ENCODE data around the gene DTHD1. TPM values are rescaled to one million over a fixed set of nuclear protein-coding genes. Genes with fewer than 3 reads are reported as not detected.

DTHD1 gene
- total and polyA plus RNA-seq, 10 of the 15 experiments (the other 5 are each of a cell fraction or from before 2014, with no cell fraction given), result 0.05 to 2.8 (median 1.4) TPM

- Histone ChIP-seq H3K27ac (ENCODE audit: control insufficient read depth, insufficient read depth) (no peak overlapping the region), H3K4me1 (ENCODE audit: control insufficient read depth, insufficient read depth, low read length) (peaks cover 7% of the 10 kb centered on the region; the same call in 1 of the 2 replicates), H3K4me3 (no peak overlapping the region), H3K4me2 (ENCODE audit: control insufficient read depth, insufficient read depth) (no peak overlapping the region), H3K36me3 (ENCODE audit: control insufficient read depth in 2 of 2, insufficient read depth in 2 of 2, low read length in 1 of 2) (no peaks in the 10 kb centered on the region), H3K79me2 (ENCODE audit: control insufficient read depth, insufficient read depth, low read length) (no peaks in the 10 kb centered on the region), H4K20me1 (ENCODE audit: control insufficient read depth, insufficient read depth) (no peaks in the 10 kb centered on the region), H3K9me3 (replicated peaks; ENCODE audit: control insufficient read depth, insufficient read depth, low read length) (no peaks in the 10 kb centered on the region; the same call in 2 of the 3 replicates), H3K27me3 (replicated peaks in 1 of 2; ENCODE audit: control insufficient read depth in 2 of 2, insufficient read depth in 2 of 2, low read length in 1 of 2) (no peaks in the 10 kb centered on the region), H2AFZ (ENCODE audit: control insufficient read depth, low read depth, low read length) (no peak overlapping the region), H3K9ac (ENCODE audit: control insufficient read depth, insufficient read depth, low read length) (no peak overlapping the region)
- CTCF ChIA-PET, result interaction anchor here (0.8 to 1.5 kb wide), 2 partner anchors 25 to 49 kb away, joined by 3 to 4 read pairs; no protein-coding TSS in a partner anchor
- RAD21 ChIA-PET (ENCODE audit: unreplicated experiment), result interaction anchor here (2.9 to 3.3 kb wide), 2 partner anchors 41 to 65 kb away, joined by 17 to 23 read pairs; partner anchors contain the start of gene ARAP2
- FAIRE-seq (no peak), ATAC-seq (no peak), DNase-seq (ENCODE audit: low read depth, low spot score) (no peak)
- intact Hi-C loops (cut with micrococcal nuclease; ENCODE audit: unreplicated experiment) (no loop called here), in situ Hi-C loops (cut with MboI) (no loop called here)
- POLR2A ChIA-PET, result interaction anchor here (1.0 kb wide), 1 partner anchor 41 kb away, joined by 4 read pairs; no protein-coding TSS in a partner anchor
- no TSS peak for BruUV-seq (replicated peaks)
- SMC1A ChIA-PET (ENCODE audit: uncharacterized antibody, unreplicated experiment), result interaction anchor here (0.8 to 3.5 kb wide), 12 partner anchors 9 to 127 kb away, joined by 3 to 28 read pairs (median 6); no protein-coding TSS in a partner anchor
- WGBS (ENCODE audit: insufficient coverage, insufficient replicate concordance, low lambda C conversion rate, missing lambda C conversion rate), result 95% methylated on average over 2 of the region's 2 CpGs
- TF ChIP-seq RBBP5 (conservative IDR thresholded peaks at IDR 0.05), result no peak
- no peak for TF ChIP-seq YY1 (IDR thresholded peaks at IDR 0.05; ENCODE audit: low read depth, low read length)
- no peak for TF ChIP-seq SP1 (IDR thresholded peaks at IDR 0.05; ENCODE audit: low read depth, low read length)
- no peak for TF ChIP-seq REST (IDR thresholded peaks at IDR 0.05; ENCODE audit: low read depth, low read length)
- no peak for TF ChIP-seq EGR1 (IDR thresholded peaks at IDR 0.05; ENCODE audit: borderline replicate concordance in 1 of 2, low read depth in 2 of 2, low read length in 2 of 2)
- no peak for TF ChIP-seq JUND (IDR thresholded peaks at IDR 0.05; ENCODE audit: low read depth, low read length)
- TF ChIP-seq ATF3 (IDR thresholded peaks at IDR 0.05; ENCODE audit: borderline replicate concordance, extremely low read depth, low read depth, low read length), result no peak
- no peak for TF ChIP-seq CHD2 (IDR thresholded peaks at IDR 0.05; ENCODE audit: borderline replicate concordance, low read depth, low read length)
- TF ChIP-seq, protein P1, sequence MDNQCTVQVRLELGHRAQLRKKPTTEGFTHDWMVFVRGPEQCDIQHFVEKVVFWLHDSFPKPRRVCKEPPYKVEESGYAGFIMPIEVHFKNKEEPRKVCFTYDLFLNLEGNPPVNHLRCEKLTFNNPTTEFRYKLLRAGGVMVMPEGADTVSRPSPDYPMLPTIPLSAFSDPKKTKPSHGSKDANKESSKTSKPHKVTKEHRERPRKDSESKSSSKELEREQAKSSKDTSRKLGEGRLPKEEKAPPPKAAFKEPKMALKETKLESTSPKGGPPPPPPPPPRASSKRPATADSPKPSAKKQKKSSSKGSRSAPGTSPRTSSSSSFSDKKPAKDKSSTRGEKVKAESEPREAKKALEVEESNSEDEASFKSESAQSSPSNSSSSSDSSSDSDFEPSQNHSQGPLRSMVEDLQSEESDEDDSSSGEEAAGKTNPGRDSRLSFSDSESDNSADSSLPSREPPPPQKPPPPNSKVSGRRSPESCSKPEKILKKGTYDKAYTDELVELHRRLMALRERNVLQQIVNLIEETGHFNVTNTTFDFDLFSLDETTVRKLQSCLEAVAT (IDR thresholded peaks at IDR 0.05), result no peak
- no peak for TF ChIP-seq JUNB (IDR thresholded peaks at IDR 0.05)
- TF ChIP-seq YBX1 (IDR thresholded peaks at IDR 0.05), result no peak
- TF ChIP-seq, protein P2, sequence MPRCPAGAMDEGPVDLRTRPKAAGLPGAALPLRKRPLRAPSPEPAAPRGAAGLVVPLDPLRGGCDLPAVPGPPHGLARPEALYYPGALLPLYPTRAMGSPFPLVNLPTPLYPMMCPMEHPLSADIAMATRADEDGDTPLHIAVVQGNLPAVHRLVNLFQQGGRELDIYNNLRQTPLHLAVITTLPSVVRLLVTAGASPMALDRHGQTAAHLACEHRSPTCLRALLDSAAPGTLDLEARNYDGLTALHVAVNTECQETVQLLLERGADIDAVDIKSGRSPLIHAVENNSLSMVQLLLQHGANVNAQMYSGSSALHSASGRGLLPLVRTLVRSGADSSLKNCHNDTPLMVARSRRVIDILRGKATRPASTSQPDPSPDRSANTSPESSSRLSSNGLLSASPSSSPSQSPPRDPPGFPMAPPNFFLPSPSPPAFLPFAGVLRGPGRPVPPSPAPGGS (IDR thresholded peaks at IDR 0.05; ENCODE audit: borderline replicate concordance, insufficient read depth, low read depth, low read length, poor library complexity, severe bottlenecking), result no peak
- no peak for TF ChIP-seq CBX5 (IDR thresholded peaks at IDR 0.05; ENCODE audit: low read depth)
- TF ChIP-seq, protein P3, sequence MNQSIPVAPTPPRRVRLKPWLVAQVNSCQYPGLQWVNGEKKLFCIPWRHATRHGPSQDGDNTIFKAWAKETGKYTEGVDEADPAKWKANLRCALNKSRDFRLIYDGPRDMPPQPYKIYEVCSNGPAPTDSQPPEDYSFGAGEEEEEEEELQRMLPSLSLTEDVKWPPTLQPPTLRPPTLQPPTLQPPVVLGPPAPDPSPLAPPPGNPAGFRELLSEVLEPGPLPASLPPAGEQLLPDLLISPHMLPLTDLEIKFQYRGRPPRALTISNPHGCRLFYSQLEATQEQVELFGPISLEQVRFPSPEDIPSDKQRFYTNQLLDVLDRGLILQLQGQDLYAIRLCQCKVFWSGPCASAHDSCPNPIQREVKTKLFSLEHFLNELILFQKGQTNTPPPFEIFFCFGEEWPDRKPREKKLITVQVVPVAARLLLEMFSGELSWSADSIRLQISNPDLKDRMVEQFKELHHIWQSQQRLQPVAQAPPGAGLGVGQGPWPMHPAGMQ (IDR thresholded peaks at IDR 0.05; ENCODE audit: borderline replicate concordance), result no peak
Measured at GRCh38 chr4:36283912-36284465, 2.6 kb downstream of the DTHD1 start.
